ENCODE data around the gene GPS1.
"Not testable (repeated sequence)": the region's sequence is repeated elsewhere in the genome, so short reads cannot be mapped to it uniquely, and the experiment has no call there.

Gene GPS1

DNA sequence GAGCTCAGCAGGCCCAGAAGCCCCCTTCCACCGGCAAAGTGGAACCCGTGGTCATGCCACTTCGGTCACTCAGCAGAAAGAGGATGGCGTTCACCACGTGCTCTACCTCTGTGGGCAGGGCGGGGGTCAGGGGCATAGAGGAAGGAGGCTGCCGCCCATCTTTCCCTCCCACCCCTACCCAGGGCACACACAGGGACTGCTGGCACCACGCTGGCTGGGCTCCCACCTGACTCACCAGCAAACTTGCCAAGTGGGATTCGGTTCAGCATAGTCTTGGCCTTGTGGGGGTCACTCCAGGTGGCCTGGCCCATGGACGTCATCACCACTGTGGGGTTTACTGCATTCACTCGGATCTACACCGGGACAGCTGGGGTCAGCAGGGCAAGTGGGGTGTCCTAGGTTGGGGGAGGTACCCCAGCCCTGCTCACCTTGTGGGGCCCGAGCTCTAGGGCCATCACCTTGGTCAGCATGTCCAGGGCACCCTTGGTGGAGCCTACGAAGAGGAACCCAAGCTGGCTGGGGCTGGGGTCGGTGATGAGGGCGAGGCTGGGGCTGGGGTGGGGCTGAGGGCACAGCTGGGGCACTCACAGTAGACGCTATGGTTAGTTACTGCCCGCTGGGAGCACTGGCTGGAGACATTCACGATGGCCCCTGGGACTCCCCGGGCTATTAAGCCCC is 15.6 kb upstream of the GPS1 start:
- peaks cover 7% of the 10 kb centered on the region for H3K4me1 ChIP-seq
- no peak for DNase-seq (ENCODE audit: low spot score in 2 of 2)
- peaks cover 29% of the 10 kb centered on the region for H3K36me3 ChIP-seq (replicated peaks)
- H3K4me3 ChIP-seq = peak overlapping the region; percentile 84
- no peaks in the 10 kb centered on the region for H3K9me3 ChIP-seq
- no peaks in the 10 kb centered on the region for H3K27me3 ChIP-seq (ENCODE audit: low read depth)
- in situ Hi-C loops (cut with MboI; ENCODE audit: low sequenced_read_pairs) = no loop called here

DNA sequence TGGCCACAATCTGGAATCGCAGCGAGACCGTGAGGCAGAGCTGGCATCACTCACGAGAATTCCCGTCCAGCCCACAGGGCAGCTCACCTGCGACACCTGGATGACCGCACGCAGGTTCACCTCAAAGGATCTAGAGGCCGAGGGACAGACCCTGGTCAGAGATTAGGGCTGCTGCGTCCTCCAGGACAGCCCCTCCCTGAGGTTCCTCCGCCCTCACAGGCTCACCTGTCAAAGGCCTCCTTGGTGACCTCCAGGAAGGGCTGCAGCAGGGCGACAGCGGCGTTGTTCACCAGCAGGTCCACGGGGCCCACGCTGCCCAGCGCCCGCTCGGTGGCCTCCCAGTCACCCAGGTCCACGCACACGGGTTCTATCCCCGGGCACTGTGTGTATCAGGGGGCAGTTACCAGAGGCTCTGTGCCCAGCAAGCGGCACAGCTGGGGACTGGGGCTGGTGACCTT is 15.0 kb upstream of the GPS1 start:
- no peaks in the 10 kb centered on the region for H3K27me3 ChIP-seq (ENCODE audit: low read depth)
- H3K36me3 ChIP-seq (replicated peaks) = peaks cover 29% of the 10 kb centered on the region
- in situ Hi-C loops (cut with MboI; ENCODE audit: low sequenced_read_pairs) = no loop called here
- no peak for DNase-seq (ENCODE audit: low spot score in 2 of 2)
- peak overlapping the region; percentile 84 for H3K4me3 ChIP-seq
- peaks cover 12% of the 10 kb centered on the region for H3K4me1 ChIP-seq
- H3K9me3 ChIP-seq = no peaks in the 10 kb centered on the region; the same call in 1 of the 2 replicates

GRCh38 chr17:82037092-82037888 is 14.4 kb upstream of the GPS1 start, which contains the start of gene DCXR:
TSS of gene DCXR (minus strand) at chr17:82037697. CDS start at chr17:82037682, 15 bp downstream.
- H3K9me3 ChIP-seq = no peaks in the 10 kb centered on the region; the same call in 1 of the 2 replicates
- peak; percentile 94 to 99 for DNase-seq (ENCODE audit: low spot score in 2 of 2)
- peaks cover 12% of the 10 kb centered on the region for H3K4me1 ChIP-seq
- peak within 1 kb of the TSS; percentile 84 for H3K4me3 ChIP-seq
- H3K36me3 ChIP-seq (replicated peaks) = peaks cover 29% of the 10 kb centered on the region
- no peaks in the 10 kb centered on the region for H3K27me3 ChIP-seq (ENCODE audit: low read depth)
- in situ Hi-C loops (cut with MboI; ENCODE audit: low sequenced_read_pairs) = no loop called here

GRCh38 chr17:82037889-82038195 is 13.9 kb upstream of the GPS1 start:
- no peaks in the 10 kb centered on the region; the same call in 1 of the 2 replicates for H3K9me3 ChIP-seq
- in situ Hi-C loops (cut with MboI; ENCODE audit: low sequenced_read_pairs) = no loop called here
- H3K4me3 ChIP-seq = peak overlapping the region; percentile 84
- peaks cover 26% of the 10 kb centered on the region for H3K36me3 ChIP-seq (replicated peaks)
- no peaks in the 10 kb centered on the region for H3K27me3 ChIP-seq (ENCODE audit: low read depth)
- no peak for DNase-seq (ENCODE audit: low spot score in 2 of 2)
- peaks cover 9% of the 10 kb centered on the region for H3K4me1 ChIP-seq

GRCh38 chr17:82038796-82039409 is 12.8 kb upstream of the GPS1 start:
- H3K4me1 ChIP-seq; H3K9me3 ChIP-seq; in situ Hi-C loops (cut with MboI; ENCODE audit: low sequenced_read_pairs); DNase-seq (ENCODE audit: low spot score in 2 of 2); H3K4me3 ChIP-seq; H3K27me3 ChIP-seq (ENCODE audit: low read depth): not testable (repeated sequence)
- H3K36me3 ChIP-seq (replicated peaks) = peaks cover 20% of the 10 kb centered on the region

DNA sequence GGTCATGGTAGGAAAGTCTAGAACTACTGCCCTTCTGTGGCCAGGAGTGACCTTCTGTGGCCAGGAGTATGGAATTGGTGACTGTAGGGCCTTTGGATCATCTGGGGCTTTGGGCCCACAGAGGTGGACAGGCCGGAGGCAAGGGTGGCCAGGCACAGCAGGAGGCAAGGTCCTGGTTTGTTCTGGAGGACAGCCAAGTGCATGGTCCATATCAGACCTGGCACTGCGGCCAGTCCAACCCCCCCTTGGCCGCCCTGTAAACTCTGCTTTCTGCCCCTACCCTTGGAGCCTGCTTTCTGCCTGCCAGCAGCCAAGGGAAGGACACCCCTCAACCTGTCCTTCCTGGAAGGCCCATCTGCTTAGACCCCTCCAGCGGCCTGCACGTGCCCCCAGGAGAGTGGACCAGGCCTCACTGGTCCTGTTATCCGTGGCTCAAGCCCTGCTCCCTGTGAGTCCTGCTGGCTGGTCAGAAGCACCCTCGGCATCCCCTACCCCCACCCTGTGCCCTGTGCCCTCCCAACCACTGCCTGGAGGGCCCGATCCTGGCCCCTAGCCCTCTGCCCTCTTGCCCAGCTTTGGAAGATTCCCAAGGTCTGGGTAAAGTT is 11.9 kb upstream of the GPS1 start:
- Histone ChIP-seq H3K9me3 (no peaks in the 10 kb centered on the region; the same call in 1 of the 2 replicates), H3K4me3 (no peak overlapping the region), H3K36me3 (replicated peaks) (peaks cover 20% of the 10 kb centered on the region), H3K27me3 (ENCODE audit: low read depth) (no peaks in the 10 kb centered on the region), H3K4me1 (peaks cover 8% of the 10 kb centered on the region)
- no peak for DNase-seq (ENCODE audit: low spot score in 2 of 2)
- in situ Hi-C loops (cut with MboI; ENCODE audit: low sequenced_read_pairs) = no loop called here

GRCh38 chr17:82041144-82041814 is 10.4 kb upstream of the GPS1 start:
- Histone ChIP-seq H3K4me1 (peaks cover 8% of the 10 kb centered on the region), H3K9me3 (no peaks in the 10 kb centered on the region; the same call in 1 of the 2 replicates), H3K27me3 (ENCODE audit: low read depth) (no peaks in the 10 kb centered on the region), H3K36me3 (replicated peaks) (peaks cover 8% of the 10 kb centered on the region), H3K4me3 (no peak overlapping the region)
- DNase-seq (ENCODE audit: low spot score in 2 of 2) = peak; percentile 56 to 67
- in situ Hi-C loops (cut with MboI; ENCODE audit: low sequenced_read_pairs) = no loop called here

DNA sequence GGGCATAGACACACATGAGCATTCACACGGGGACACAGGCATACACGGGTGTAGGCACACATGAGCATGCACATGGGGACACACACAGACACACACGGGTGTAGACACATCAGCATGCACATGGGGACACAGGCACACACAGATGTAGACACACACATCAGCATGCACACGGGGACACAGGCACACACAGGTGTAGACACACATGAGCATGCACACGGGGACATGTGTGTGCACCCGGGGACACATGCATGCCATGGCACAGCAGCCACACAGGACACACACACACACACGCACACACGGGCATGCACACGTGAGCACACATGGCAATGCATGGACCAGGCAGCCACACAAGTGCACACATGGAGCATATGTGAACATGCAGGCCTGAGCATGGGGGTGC is 9.0 kb upstream of the GPS1 start:
- Histone ChIP-seq H3K9me3 (no peaks in the 10 kb centered on the region; the same call in 1 of the 2 replicates), H3K4me1 (peaks cover 8% of the 10 kb centered on the region), H3K4me3 (no peak overlapping the region), H3K36me3 (replicated peaks) (no peaks in the 10 kb centered on the region), H3K27me3 (ENCODE audit: low read depth) (no peaks in the 10 kb centered on the region)
- DNase-seq (ENCODE audit: low spot score in 2 of 2) = no peak
- in situ Hi-C loops (cut with MboI; ENCODE audit: low sequenced_read_pairs) = no loop called here

GRCh38 chr17:82043507-82043906 is 8.2 kb upstream of the GPS1 start:
- Histone ChIP-seq H3K4me3 (no peak overlapping the region), H3K4me1 (peaks cover 4% of the 10 kb centered on the region; the same call in 1 of the 2 replicates), H3K36me3 (replicated peaks) (no peaks in the 10 kb centered on the region; the same call in none of the 2 replicates), H3K27me3 (ENCODE audit: low read depth) (no peaks in the 10 kb centered on the region), H3K9me3 (no peaks in the 10 kb centered on the region; the same call in 1 of the 2 replicates)
- in situ Hi-C loops (cut with MboI; ENCODE audit: low sequenced_read_pairs) = no loop called here
- no peak for DNase-seq (ENCODE audit: low spot score in 2 of 2)

DNA sequence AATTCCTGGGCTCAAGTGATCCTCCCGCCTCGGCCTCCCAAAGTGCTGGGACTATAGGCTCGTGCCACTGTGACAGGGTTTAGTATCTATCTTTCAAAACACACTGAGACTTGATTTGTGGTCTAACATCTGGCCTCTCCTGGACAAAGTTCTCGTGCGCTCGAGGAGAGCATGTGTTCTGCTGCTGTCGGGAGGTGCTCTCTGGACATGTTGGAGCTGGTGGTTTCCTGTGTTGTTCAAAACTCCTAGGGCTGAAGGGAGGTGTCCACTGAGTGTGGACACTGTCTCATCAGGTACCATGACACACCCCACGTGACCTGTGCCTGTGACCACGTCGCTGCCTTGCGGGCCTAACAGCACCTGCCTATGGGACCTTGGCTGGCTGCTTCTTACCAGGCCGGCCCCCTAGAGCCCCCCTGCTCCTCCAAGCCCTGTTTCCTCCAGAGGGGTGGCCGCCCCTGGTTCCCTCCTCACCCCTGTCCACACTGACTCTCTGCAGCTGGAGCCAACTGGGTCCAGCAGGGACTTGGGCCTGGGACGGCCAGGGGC is 5.7 kb upstream of the GPS1 start:
- Histone ChIP-seq H3K4me3 (no peak overlapping the region), H3K36me3 (replicated peaks) (peaks cover 7% of the 10 kb centered on the region), H3K9me3 (no peaks in the 10 kb centered on the region; the same call in 1 of the 2 replicates), H3K4me1 (peaks cover 7% of the 10 kb centered on the region; the same call in 1 of the 2 replicates), H3K27me3 (ENCODE audit: low read depth) (no peaks in the 10 kb centered on the region)
- in situ Hi-C loops (cut with MboI; ENCODE audit: low sequenced_read_pairs) = no loop called here
- no peak for DNase-seq (ENCODE audit: low spot score in 2 of 2)

DNA sequence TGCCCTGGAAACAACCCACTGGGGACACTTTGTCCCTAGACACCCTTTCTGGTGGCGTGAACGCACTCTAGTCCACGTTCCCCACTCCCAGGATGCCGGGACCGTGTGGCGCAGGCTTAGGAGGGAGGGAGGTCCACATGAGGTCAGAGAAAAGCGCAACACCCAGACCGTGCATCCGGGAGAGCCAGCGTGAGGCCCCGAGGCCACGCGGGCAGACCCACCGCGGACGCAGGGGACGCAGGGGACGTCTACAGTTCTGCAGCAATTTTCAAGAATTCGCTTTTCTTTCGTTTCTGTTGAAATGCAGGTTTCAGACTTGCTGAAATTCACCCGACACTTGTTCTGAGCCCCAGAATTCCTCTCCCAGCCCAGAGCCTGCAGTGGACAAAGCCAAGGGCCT is 4.8 kb upstream of the GPS1 start:
- no peak for DNase-seq (ENCODE audit: low spot score in 2 of 2)
- in situ Hi-C loops (cut with MboI; ENCODE audit: low sequenced_read_pairs) = no loop called here
- Histone ChIP-seq H3K4me1 (peaks cover 3% of the 10 kb centered on the region; the same call in 1 of the 2 replicates), H3K9me3 (no peaks in the 10 kb centered on the region), H3K4me3 (no peak overlapping the region), H3K27me3 (ENCODE audit: low read depth) (no peaks in the 10 kb centered on the region), H3K36me3 (replicated peaks) (peaks cover 7% of the 10 kb centered on the region)

- Histone ChIP-seq H3K4me3 (no peak overlapping the region), H3K36me3 (replicated peaks) (peaks cover 7% of the 10 kb centered on the region), H3K9me3 (no peaks in the 10 kb centered on the region), H3K4me1 (peaks cover 3% of the 10 kb centered on the region; the same call in 1 of the 2 replicates), H3K27me3 (ENCODE audit: low read depth) (no peaks in the 10 kb centered on the region)
- no peak for DNase-seq (ENCODE audit: low spot score in 2 of 2)
- in situ Hi-C loops (cut with MboI; ENCODE audit: low sequenced_read_pairs) = no loop called here
Observed at GRCh38 chr17:82047379-82047778, 4.3 kb upstream of the GPS1 start.

Data from HAP-1 (cell line).